PC-9 (cell line): ENCODE data around the gene DNAL4. TPM values are rescaled to one million over a fixed set of nuclear protein-coding genes. Genes with fewer than 3 reads are reported as not detected.

Experiments used
- BruUV-seq: library from RNA; stranded (reverse); fragments of 400-500 nt; replicated peaks from 2 replicates; lab custom pipeline; 2021; lab: Mats Ljungman, UMichigan
- CTCF ChIA-PET: fragments of 300-600 bp; sonication (Branson Sonifier 250); formaldehyde crosslinking; loops from one replicate; lab custom pipeline; 2022; ENCODE audit warnings: antibody characterized with exemption; lab: Charles Lee
- POLR2A ChIA-PET: fragments of 300-600 bp; sonication (Branson Sonifier 250); formaldehyde crosslinking; loops from one replicate; lab custom pipeline; 2022; ENCODE audit warnings: antibody characterized with exemption; ENCODE audit not compliant: unreplicated experiment; lab: Charles Lee
- DNase-seq, 2 experiments: peaks; one replicate each; pipeline versions ENCODE4 v3.0.0 to v3.0.0-alpha.2; 2015 to 2022; ENCODE audit warnings: mixed read lengths in 1 of 2
- H2AFZ ChIP-seq: fragments of 200-600 bp; sonication (generic); 2 replicates; pipeline ENCODE4 v1.8.1; 2017; ENCODE audit warnings: antibody characterized with exemption
- H3F3A ChIP-seq: fragments of 200-600 bp; sonication (generic); 2 replicates; pipeline ENCODE4 v1.8.1; 2017; ENCODE audit warnings: antibody characterized with exemption, mild to moderate bottlenecking, low read depth; ENCODE audit not compliant: insufficient read depth
- H3K27ac ChIP-seq: fragments of 200-600 bp; sonication (generic); 2 replicates; pipeline ENCODE4 v1.6.1; 2016; ENCODE audit warnings: mixed run types
- H3K27me3 ChIP-seq: fragments of 200-600 bp; sonication (generic); 2 replicates; pipeline ENCODE4 v1.6.1; 2016; ENCODE audit warnings: low read depth, mixed run types; ENCODE audit not compliant: insufficient read depth
- H3K36me3 ChIP-seq: fragments of 200-600 bp; sonication (generic); 2 replicates; pipeline ENCODE4 v1.6.1; 2016; ENCODE audit warnings: low read depth, mixed run types
- H3K4me1 ChIP-seq: fragments of 200-600 bp; sonication (generic); replicated peaks from 2 replicates; pipeline ENCODE4 v1.6.1; 2016; ENCODE audit warnings: mixed run types; ENCODE audit not compliant: insufficient read depth
- H3K4me2 ChIP-seq: fragments of 200-600 bp; sonication (generic); 2 replicates; pipeline ENCODE4 v1.6.1; 2017; ENCODE audit warnings: mixed run types
- H3K4me3 ChIP-seq: fragments of 200-600 bp; sonication (generic); 2 replicates; pipeline ENCODE4 v1.6.1; 2016; ENCODE audit warnings: mixed run types
- H3K79me2 ChIP-seq: fragments of 200-600 bp; sonication (generic); 2 replicates; pipeline ENCODE4 v1.6.1; 2017; ENCODE audit warnings: low read depth, mixed run types
- H3K9me2 ChIP-seq: fragments of 200-600 bp; sonication (generic); 2 replicates; pipeline ENCODE4 v1.8.1; 2017; ENCODE audit warnings: mild to moderate bottlenecking; ENCODE audit not compliant: insufficient read depth
- H3K9me3 ChIP-seq: fragments of 200-600 bp; sonication (generic); 2 replicates; pipeline ENCODE4 v1.8.1; 2016; ENCODE audit warnings: low read depth; ENCODE audit not compliant: insufficient read depth
- H4K20me1 ChIP-seq: fragments of 200-600 bp; sonication (generic); 2 replicates; pipeline ENCODE4 v1.8.1; 2017; ENCODE audit not compliant: insufficient read depth
- EZH2 ChIP-seq: fragments of 200-600 bp; sonication (generic); IDR thresholded peaks from 2 replicates; pipeline ENCODE4 v1.8.0; 2017; ENCODE audit warnings: antibody characterized with exemption, low read depth
- intact Hi-C: fragments of 100-400 bp; cut with micrococcal nuclease; formaldehyde crosslinking; loops from one replicate; pipeline ENCODE4 v1.10.0; 2022; ENCODE audit not compliant: unreplicated experiment
- total RNA-seq: library from RNA; stranded (reverse); gene quantifications from 2 replicates; pipeline ENCODE4 v1.2.3, GENCODE V29; 2021
- TF ChIP-seq, protein P1 (sequence below): fragments of 200-600 bp; sonication (generic); conservative IDR thresholded peaks from 2 replicates; pipeline ENCODE4 v1.6.1; 2017; ENCODE audit warnings: mixed run types, antibody characterized with exemption, mild to moderate bottlenecking, moderate library complexity

DNAL4 gene
- total RNA-seq, 1 experiment from 2014 or later: 50.3 TPM

DNA sequence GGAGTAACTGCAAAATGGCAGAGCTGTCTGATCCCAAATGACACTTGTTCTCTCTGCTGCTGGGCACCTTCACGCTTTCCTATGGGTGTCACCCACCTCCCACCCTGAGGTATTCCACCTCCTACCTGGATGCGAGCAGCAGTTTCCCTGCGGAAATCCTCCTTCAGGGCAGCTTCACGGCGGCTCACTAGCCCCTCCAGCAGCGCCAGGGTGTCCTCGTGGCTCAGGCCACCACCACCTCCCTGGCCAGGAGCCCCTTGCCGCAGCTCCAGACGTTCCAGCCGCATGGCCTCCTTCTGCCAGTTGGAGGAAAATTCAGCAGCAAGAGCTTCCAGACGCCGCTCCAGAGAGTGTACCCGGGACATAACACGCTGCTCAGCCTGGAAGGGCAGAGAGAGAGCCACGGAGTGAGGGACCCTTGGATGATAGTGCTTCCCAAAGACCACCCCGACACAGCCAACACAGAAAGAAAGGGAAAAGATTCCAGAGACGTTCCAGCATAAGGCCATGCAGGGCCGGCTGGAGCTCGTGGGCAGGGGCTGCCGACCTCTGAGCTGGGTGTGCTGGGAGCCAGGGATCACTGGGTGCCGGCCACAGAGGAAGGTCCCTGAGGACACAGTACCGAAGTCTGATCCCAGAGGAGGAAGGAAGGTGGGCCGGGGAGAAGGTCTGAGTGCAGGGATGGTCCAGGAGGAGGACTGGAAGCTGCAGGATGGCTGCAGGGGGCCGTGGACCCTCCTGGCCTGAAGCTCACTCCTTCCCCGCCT is 51.6 kb downstream of the DNAL4 start:
- H3K9me3 ChIP-seq: no peaks in the 10 kb centered on the region
- ChIA-PET POLR2A (no interaction called here), CTCF (no interaction called here)
- no peak overlapping the region for H3K27ac ChIP-seq
- no peaks in the 10 kb centered on the region for H3K79me2 ChIP-seq
- H3K4me3 ChIP-seq: no peak overlapping the region
- no peak overlapping the region for H2AFZ ChIP-seq
- TF ChIP-seq, protein P1, sequence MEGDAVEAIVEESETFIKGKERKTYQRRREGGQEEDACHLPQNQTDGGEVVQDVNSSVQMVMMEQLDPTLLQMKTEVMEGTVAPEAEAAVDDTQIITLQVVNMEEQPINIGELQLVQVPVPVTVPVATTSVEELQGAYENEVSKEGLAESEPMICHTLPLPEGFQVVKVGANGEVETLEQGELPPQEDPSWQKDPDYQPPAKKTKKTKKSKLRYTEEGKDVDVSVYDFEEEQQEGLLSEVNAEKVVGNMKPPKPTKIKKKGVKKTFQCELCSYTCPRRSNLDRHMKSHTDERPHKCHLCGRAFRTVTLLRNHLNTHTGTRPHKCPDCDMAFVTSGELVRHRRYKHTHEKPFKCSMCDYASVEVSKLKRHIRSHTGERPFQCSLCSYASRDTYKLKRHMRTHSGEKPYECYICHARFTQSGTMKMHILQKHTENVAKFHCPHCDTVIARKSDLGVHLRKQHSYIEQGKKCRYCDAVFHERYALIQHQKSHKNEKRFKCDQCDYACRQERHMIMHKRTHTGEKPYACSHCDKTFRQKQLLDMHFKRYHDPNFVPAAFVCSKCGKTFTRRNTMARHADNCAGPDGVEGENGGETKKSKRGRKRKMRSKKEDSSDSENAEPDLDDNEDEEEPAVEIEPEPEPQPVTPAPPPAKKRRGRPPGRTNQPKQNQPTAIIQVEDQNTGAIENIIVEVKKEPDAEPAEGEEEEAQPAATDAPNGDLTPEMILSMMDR: no peak
- TF ChIP-seq EZH2: no peak
- no TSS peak for BruUV-seq
- no peaks in the 10 kb centered on the region for H3K9me2 ChIP-seq
- H3K36me3 ChIP-seq: peaks cover 40% of the 10 kb centered on the region
- no peak for DNase-seq
- no peaks in the 10 kb centered on the region for H3K4me1 ChIP-seq
- no peak overlapping the region for H3K4me2 ChIP-seq
- H3F3A ChIP-seq: peaks cover 37% of the 10 kb centered on the region; the same call in 1 of the 2 replicates
- no peaks in the 10 kb centered on the region for H3K27me3 ChIP-seq
- H4K20me1 ChIP-seq: no peaks in the 10 kb centered on the region; the same call in 1 of the 2 replicates
- intact Hi-C loops: no loop called here

DNA sequence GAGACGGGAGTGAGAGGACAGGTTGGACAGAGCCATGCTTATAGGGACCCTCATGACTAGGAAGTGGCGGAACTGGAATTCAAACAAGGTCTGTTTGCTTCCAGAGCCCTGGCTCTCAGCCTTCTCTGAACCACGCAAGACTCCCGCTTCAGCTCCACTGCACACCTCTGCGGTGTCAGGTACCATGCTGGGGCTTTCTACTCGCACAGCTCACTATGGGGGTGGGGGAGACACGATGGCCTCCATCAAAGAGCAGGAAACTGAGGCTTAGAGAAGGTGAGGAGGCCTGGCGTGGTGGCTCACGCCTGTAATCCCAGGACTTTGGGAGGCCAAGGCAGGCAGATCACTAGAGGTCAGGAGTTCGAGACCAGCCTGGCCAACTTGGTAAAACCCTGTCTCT is 52.4 kb downstream of the DNAL4 start:
- H3K36me3 ChIP-seq: peaks cover 38% of the 10 kb centered on the region
- no peaks in the 10 kb centered on the region for H3K9me2 ChIP-seq
- DNase-seq: no peak
- no peak overlapping the region for H3K27ac ChIP-seq
- no peaks in the 10 kb centered on the region for H3K27me3 ChIP-seq
- POLR2A ChIA-PET: no interaction called here
- peaks cover 44% of the 10 kb centered on the region; the same call in 1 of the 2 replicates for H3F3A ChIP-seq
- no peak overlapping the region for H3K4me2 ChIP-seq
- BruUV-seq: no TSS peak
- CTCF ChIA-PET: no interaction called here
- H2AFZ ChIP-seq: no peak overlapping the region
- no peak overlapping the region for H3K4me3 ChIP-seq
- TF ChIP-seq, protein P1: no peak
- H3K9me3 ChIP-seq: no peaks in the 10 kb centered on the region
- H3K79me2 ChIP-seq: no peaks in the 10 kb centered on the region
- H3K4me1 ChIP-seq: no peaks in the 10 kb centered on the region
- intact Hi-C loops: no loop called here
- no peaks in the 10 kb centered on the region; the same call in 1 of the 2 replicates for H4K20me1 ChIP-seq

DNA sequence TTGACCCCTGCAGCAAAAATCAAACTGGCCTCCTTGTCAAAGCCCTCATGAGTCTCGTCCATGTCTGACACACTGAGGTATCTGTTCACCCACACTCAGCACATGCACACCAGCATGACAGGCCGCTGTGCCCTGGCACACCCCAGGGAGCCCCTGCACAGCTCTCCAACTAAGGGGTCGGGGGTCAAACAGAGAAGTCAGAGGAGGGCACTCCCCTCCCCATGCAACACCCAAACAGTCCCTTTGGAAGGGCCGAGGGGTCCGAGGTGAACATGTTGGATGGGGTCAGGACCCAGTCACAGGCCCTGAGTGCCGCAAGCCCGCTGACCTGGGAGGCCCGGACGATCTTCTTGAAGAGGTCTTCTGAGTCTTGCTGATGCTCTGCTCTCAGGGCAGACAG is 52.8 kb downstream of the DNAL4 start:
- no peak for DNase-seq
- no TSS peak for BruUV-seq
- Histone ChIP-seq H3K9me2 (no peaks in the 10 kb centered on the region), H2AFZ (no peak overlapping the region), H3K27me3 (no peaks in the 10 kb centered on the region), H3K4me2 (no peak overlapping the region), H3K4me1 (no peaks in the 10 kb centered on the region), H3K4me3 (no peak overlapping the region), H3K36me3 (peaks cover 38% of the 10 kb centered on the region), H4K20me1 (no peaks in the 10 kb centered on the region; the same call in 1 of the 2 replicates), H3K79me2 (no peaks in the 10 kb centered on the region), H3K27ac (no peak overlapping the region), H3K9me3 (no peaks in the 10 kb centered on the region), H3F3A (peaks cover 42% of the 10 kb centered on the region; the same call in 1 of the 2 replicates)
- ChIA-PET CTCF (no interaction called here), POLR2A (no interaction called here)
- no peak for TF ChIP-seq EZH2
- TF ChIP-seq, protein P1: no peak
- intact Hi-C loops: no loop called here
